H1 (cell line): ENCODE results near the gene RCSD1.

Source experiments
- RAD21 ChIP-seq, 2 experiments: IDR thresholded peaks in 1 of 2; conservative IDR thresholded peaks in 1 of 2; 2 replicates each; pipeline ENCODE4 v1.6.1; 2011; ENCODE audit warnings: low read depth in 2 of 2, low read length in 2 of 2, improper control_type of control experiment in 1 of 2, inconsistent platforms in 1 of 2, mild to moderate bottlenecking in 1 of 2, moderate library complexity in 1 of 2
- TAF1 ChIP-seq: IDR thresholded peaks from 2 replicates; pipeline ENCODE4 v1.6.1; 2011; ENCODE audit warnings: mild to moderate bottlenecking, low read depth, low read length
- TBP ChIP-seq: IDR thresholded peaks from 2 replicates; pipeline ENCODE4 v1.6.1; 2011; ENCODE audit warnings: low read depth, low read length, improper control_type of control experiment
- USF2 ChIP-seq: IDR thresholded peaks from 2 replicates; pipeline ENCODE4 v1.6.1; 2011; ENCODE audit warnings: low read length, improper control_type of control experiment

GRCh38 chr1:167629681-167630567 is at the start of gene RCSD1:
- TF ChIP-seq TAF1 (no peak), USF2 (no peak), TBP (no peak), RAD21 (IDR thresholded peaks at IDR 0.05 in 1 of 2, conservative IDR thresholded peaks at IDR 0.05 in 1 of 2; ENCODE audit: low read depth in 2 of 2, low read length in 2 of 2) (no peak)
